B cell (primary cell): ENCODE results near the gene BABAM2. TPM values are rescaled to one million over a fixed set of nuclear protein-coding genes. Genes with fewer than 3 reads are reported as not detected.

Experiments used
- ATAC-seq: fragments of 200-7000 bp; cut with Tn5 transposase; one replicate; pipeline ENCODE4 v1.10.0; 2021; ENCODE audit warnings: low read depth, mild to moderate bottlenecking, moderate number of reproducible peaks, moderate library complexity
- CTCF ChIA-PET: fragments of 350-600 bp; sonication (Branson Sonifier 250); formaldehyde crosslinking; loops from one replicate; lab custom pipeline; 2021; ENCODE audit warnings: antibody characterized with exemption, inconsistent platforms; lab: Charles Lee
- POLR2A ChIA-PET: fragments of 350-600 bp; sonication (Branson Sonifier 250); formaldehyde crosslinking; loops from one replicate; lab custom pipeline; 2021; ENCODE audit warnings: antibody characterized with exemption; lab: Charles Lee
- DNase-seq: peaks from one replicate; pipeline ENCODE4 v3.0.0; 2013
- H2AFZ ChIP-seq: 2 replicates; pipeline ENCODE4 v1.6.1; 2012; ENCODE audit warnings: mild to moderate bottlenecking, low read depth, low read length; ENCODE audit not compliant: insufficient read depth, poor library complexity, severe bottlenecking
- H3K27ac ChIP-seq, 2 donors: 1 replicate in 1 of 2; 2 replicates in 1 of 2; pipeline ENCODE4 v1.5.1; 2012 to 2013; ENCODE audit warnings: low read length in 2 of 2, mild to moderate bottlenecking in 2 of 2, moderate library complexity in 1 of 2
- H3K27me3 ChIP-seq, 4 experiments: fragments of 200-600 bp in 1 of 4; sonication (generic) in 1 of 4; replicated peaks in 1 of 4; 1 replicate in 2 of 4; 2 replicates in 2 of 4; pipeline versions ENCODE4 v1.6.1 to v1.7.0; 2013 to 2016; ENCODE audit warnings: low read length in 3 of 4, mild to moderate bottlenecking in 2 of 4, mixed read lengths in 1 of 4, moderate library complexity in 1 of 4; ENCODE audit not compliant: insufficient read depth in 4 of 4, control insufficient read depth in 3 of 4; ENCODE audit errors: control extremely low read depth in 1 of 4
- H3K36me3 ChIP-seq, 2 experiments: replicated peaks in 1 of 2; 1 replicate in 1 of 2; 2 replicates in 1 of 2; pipeline versions ENCODE4 v1.6.1 to v1.7.1; 2013; ENCODE audit warnings: low read length in 1 of 2; ENCODE audit not compliant: insufficient read depth in 2 of 2, control insufficient read depth in 1 of 2; ENCODE audit errors: control extremely low read depth in 1 of 2, extremely low read depth in 1 of 2
- H3K4me1 ChIP-seq, 2 donors: fragments of 200-600 bp in 1 of 2; sonication (generic) in 1 of 2; 1 replicate in 1 of 2; 2 replicates in 1 of 2; pipeline versions ENCODE4 v1.5.1 to v1.6.1; 2013 to 2017; ENCODE audit warnings: low read length in 2 of 2; ENCODE audit not compliant: control insufficient read depth in 2 of 2, insufficient read depth in 2 of 2
- H3K4me2 ChIP-seq: replicated peaks from 2 replicates; pipeline ENCODE3; 2012; ENCODE audit warnings: mild to moderate bottlenecking, low read depth, low read length; ENCODE audit not compliant: poor library complexity, severe bottlenecking
- H3K4me3 ChIP-seq, 5 experiments: fragments of 200-600 bp in 1 of 5; sonication (generic) in 1 of 5; 1 replicate in 3 of 5; 2 replicates in 2 of 5; pipeline versions ENCODE4 v1.5.1 to v1.7.0; 2011 to 2016; ENCODE audit warnings: low read length in 4 of 5, mild to moderate bottlenecking in 4 of 5, low read depth in 2 of 5, control low read depth in 1 of 5, moderate library complexity in 1 of 5; ENCODE audit not compliant: insufficient read depth in 1 of 5; ENCODE audit errors: control extremely low read depth in 1 of 5, extremely low read depth in 1 of 5
- H3K79me2 ChIP-seq: fragments of 200-600 bp; sonication (generic); one replicate; pipeline ENCODE4 v1.6.0; 2016; ENCODE audit warnings: low read length; ENCODE audit not compliant: control insufficient read depth, insufficient read depth
- H3K9ac ChIP-seq: fragments of 200-600 bp; sonication (generic); 2 replicates; pipeline ENCODE4 v1.6.1; 2017; ENCODE audit warnings: mild to moderate bottlenecking, low read length, moderate library complexity
- H3K9me3 ChIP-seq, 3 donors: one replicate each; pipeline versions ENCODE4 v1.6.1 to v1.7.1; 2013; ENCODE audit warnings: low read length in 2 of 3; ENCODE audit not compliant: control insufficient read depth in 2 of 3, insufficient read depth in 1 of 3; ENCODE audit errors: control extremely low read depth in 1 of 3
- H4K20me1 ChIP-seq: 2 replicates; pipeline ENCODE4 v1.6.0; 2012; ENCODE audit warnings: mild to moderate bottlenecking, low read length; ENCODE audit not compliant: insufficient read depth, control insufficient read depth, poor library complexity, severe bottlenecking
- H3K27ac Mint-ChIP-seq: one replicate; pipeline ENCODE4 v1.8.0; 2021; ENCODE audit warnings: mixed read lengths
- H3K27me3 Mint-ChIP-seq: one replicate; pipeline ENCODE4 v1.8.0; 2021; ENCODE audit warnings: mixed read lengths
- H3K4me1 Mint-ChIP-seq: one replicate; pipeline ENCODE4 v1.8.0; 2021; ENCODE audit warnings: mixed read lengths
- H3K4me3 Mint-ChIP-seq: one replicate; pipeline ENCODE4 v1.8.0; 2021; ENCODE audit warnings: mixed read lengths
- H3K9me3 Mint-ChIP-seq: one replicate; pipeline ENCODE4 v1.8.0; 2022; ENCODE audit warnings: mixed read lengths; ENCODE audit not compliant: insufficient read depth
- EZH2 ChIP-seq: IDR thresholded peaks from 2 replicates; pipeline ENCODE4 v1.6.1; 2012; ENCODE audit warnings: borderline replicate concordance, low read depth, mild to moderate bottlenecking, moderate library complexity, low read length; ENCODE audit not compliant: insufficient read depth, poor library complexity, severe bottlenecking
- WGBS: methylation state at CpG from one replicate; pipeline ENCODE4 v1.1.5; 2013; ENCODE audit warnings: missing lambda C conversion rate; ENCODE audit not compliant: insufficient coverage; 5-methylcytosine and 5-hydroxymethylcytosine counted together
- intact Hi-C: fragments of 100-400 bp; cut with micrococcal nuclease; formaldehyde crosslinking; loops from one replicate; pipeline ENCODE4 v1.10.0; 2022
- polyA plus RNA-seq: library from polyadenylated mRNA; depleted of rRNA; stranded (reverse); fragments of >200 nt; gene quantifications from 2 replicates; pipeline ENCODE4 v1.2.3, GENCODE V29; 2012
- total RNA-seq, 2 donors: library from RNA; stranded (reverse); fragments of 120-200 nt in 1 of 2; gene quantifications; 1 replicate in 1 of 2; 2 replicates in 1 of 2; pipeline versions ENCODE4 v1.2.3 to v1.2.4, GENCODE V29; 2013 to 2022
- TF ChIP-seq, protein P1 (sequence below): fragments of 200-600 bp; IDR thresholded peaks from one replicate; pipeline ENCODE4 v1.8.0; 2022; ENCODE audit warnings: antibody characterized with exemption, mild to moderate bottlenecking

The BABAM2 gene
- total and polyA plus RNA-seq, 2 donors (not counting 1 experiment from before 2014, with no cell fraction given) = 22.3 to 69.6 TPM

DNA sequence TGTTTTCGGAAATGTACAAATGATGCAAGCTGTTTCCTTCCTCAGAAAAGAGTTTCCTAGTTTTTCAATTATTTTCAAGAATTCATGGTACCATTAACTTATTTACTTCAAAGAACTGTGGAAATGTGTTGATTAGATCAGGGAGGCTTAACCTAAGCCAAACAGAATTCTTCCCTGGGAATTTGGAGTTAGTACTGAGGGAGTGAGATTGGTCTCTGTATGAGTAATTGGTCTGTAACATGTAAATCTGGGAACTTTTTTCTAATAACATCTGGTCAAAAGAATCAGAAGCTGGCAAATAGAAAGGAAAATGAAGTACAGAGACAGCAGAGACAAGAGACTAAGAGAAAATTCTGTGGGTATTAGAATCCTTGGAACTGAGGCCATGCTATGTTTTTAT, 145.8 kb downstream of the BABAM2 start:
- H3K4me3 Mint-ChIP-seq = no peak overlapping the region
- intact Hi-C loops = no loop called here
- Histone ChIP-seq H3K9me3 (no peaks in the 10 kb centered on the region), H3K27me3 (no peaks in the 10 kb centered on the region), H2AFZ (no peak overlapping the region), H3K36me3 (no peaks in the 10 kb centered on the region), H3K4me2 (no peak overlapping the region), H3K79me2 (no peaks in the 10 kb centered on the region), H3K27ac (no peak overlapping the region), H3K4me1 (no peaks in the 10 kb centered on the region), H3K9ac (no peak overlapping the region), H3K4me3 (no peak overlapping the region), H4K20me1 (no peaks in the 10 kb centered on the region)
- no peak overlapping the region for H3K27ac Mint-ChIP-seq
- no peaks in the 10 kb centered on the region for H3K27me3 Mint-ChIP-seq
- DNase-seq (no peak), ATAC-seq (no peak)
- ChIA-PET POLR2A (no interaction called here), CTCF (no interaction called here)
- WGBS = no CpG with 5 or more reads among the region's 1 CpG
- H3K4me1 Mint-ChIP-seq = no peaks in the 10 kb centered on the region
- no peaks in the 10 kb centered on the region for H3K9me3 Mint-ChIP-seq
- TF ChIP-seq, protein P1, sequence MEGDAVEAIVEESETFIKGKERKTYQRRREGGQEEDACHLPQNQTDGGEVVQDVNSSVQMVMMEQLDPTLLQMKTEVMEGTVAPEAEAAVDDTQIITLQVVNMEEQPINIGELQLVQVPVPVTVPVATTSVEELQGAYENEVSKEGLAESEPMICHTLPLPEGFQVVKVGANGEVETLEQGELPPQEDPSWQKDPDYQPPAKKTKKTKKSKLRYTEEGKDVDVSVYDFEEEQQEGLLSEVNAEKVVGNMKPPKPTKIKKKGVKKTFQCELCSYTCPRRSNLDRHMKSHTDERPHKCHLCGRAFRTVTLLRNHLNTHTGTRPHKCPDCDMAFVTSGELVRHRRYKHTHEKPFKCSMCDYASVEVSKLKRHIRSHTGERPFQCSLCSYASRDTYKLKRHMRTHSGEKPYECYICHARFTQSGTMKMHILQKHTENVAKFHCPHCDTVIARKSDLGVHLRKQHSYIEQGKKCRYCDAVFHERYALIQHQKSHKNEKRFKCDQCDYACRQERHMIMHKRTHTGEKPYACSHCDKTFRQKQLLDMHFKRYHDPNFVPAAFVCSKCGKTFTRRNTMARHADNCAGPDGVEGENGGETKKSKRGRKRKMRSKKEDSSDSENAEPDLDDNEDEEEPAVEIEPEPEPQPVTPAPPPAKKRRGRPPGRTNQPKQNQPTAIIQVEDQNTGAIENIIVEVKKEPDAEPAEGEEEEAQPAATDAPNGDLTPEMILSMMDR = no peak
- TF ChIP-seq EZH2 = no peak

DNA sequence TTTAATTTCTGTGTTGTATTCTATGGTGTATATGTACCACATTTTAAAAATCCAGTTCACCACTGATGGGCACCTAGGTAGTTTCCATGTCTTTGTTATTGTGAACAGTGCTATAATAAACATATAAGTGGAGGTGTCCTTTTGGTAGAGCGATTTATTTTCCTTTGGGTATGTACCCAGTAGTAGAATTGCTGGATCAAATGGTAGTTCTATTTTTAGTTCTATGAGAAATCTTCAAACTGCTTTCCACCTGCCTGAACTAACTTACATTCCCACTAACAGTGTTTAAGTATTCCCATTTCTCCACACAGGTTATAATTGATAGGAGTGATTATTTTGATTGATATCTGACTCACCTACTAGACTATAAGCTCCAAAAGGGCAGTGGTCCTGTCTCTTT, 148.2 kb downstream of the BABAM2 start:
- WGBS = no CpG with 5 or more reads among the region's 1 CpG

More for the DNA sequence above, 148.2 kb downstream of the BABAM2 start:
- DNase-seq (no peak), ATAC-seq (no peak)
- Histone ChIP-seq H3K27me3 (no peaks in the 10 kb centered on the region), H3K9ac (no peak overlapping the region), H3K36me3 (peaks cover 0 to 2% of the 10 kb centered on the region in 2 experiments), H3K9me3 (no peaks in the 10 kb centered on the region), H3K27ac (no peak overlapping the region), H3K4me2 (no peak overlapping the region), H3K79me2 (no peaks in the 10 kb centered on the region), H4K20me1 (no peaks in the 10 kb centered on the region), H3K4me1 (no peaks in the 10 kb centered on the region), H3K4me3 (no peak overlapping the region), H2AFZ (no peak overlapping the region)
- POLR2A ChIA-PET = no interaction called here
- Mint-ChIP-seq H3K27me3 (no peaks in the 10 kb centered on the region), H3K4me1 (no peaks in the 10 kb centered on the region), H3K4me3 (no peak overlapping the region), H3K9me3 (no peaks in the 10 kb centered on the region), H3K27ac (no peak overlapping the region)
- CTCF ChIA-PET = no interaction called here
- TF ChIP-seq EZH2 = no peak
- TF ChIP-seq, protein P1 = no peak
- intact Hi-C loops = no loop called here
